GM18867 (cell line): ENCODE results near the gene BRF1.
"Not testable (repeated sequence)": the region's sequence is repeated elsewhere in the genome, so short reads cannot be mapped to it uniquely, and the experiment has no call there.

Source experiments
- ATAC-seq: cut with Tn5 transposase; IDR thresholded peaks from one replicate; pipeline ENCODE4 v1.9.1; 2021; ENCODE audit warnings: mild to moderate bottlenecking, moderate library complexity; ENCODE audit not compliant: unreplicated experiment

Gene BRF1

DNA sequence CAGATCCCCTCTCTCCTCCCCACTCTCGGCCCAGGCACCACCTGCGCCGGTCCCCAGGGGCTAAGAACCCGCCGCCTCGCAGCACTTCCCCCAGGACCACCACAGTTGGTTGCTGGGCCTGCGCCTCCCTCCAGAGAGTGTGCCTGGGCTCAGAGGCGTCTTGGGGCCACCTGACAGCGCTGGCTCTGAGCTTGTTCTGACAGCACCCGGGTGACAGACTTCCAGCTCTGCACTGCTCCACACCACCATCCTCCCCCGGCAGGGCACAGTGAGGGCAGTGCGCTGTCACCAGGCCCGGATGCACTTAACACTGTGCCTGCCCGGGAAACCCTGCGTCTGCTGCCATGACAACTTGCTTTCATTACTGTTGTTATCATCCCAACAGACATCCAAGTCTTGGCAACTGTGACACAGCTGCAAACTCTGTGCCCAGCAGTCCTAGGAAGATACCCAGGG is 6.6 kb downstream of the BRF1 start:
- no peak for ATAC-seq

- no peak for ATAC-seq
Measured at GRCh38 chr14:105292826-105293711, 7.7 kb downstream of the BRF1 start.

DNA sequence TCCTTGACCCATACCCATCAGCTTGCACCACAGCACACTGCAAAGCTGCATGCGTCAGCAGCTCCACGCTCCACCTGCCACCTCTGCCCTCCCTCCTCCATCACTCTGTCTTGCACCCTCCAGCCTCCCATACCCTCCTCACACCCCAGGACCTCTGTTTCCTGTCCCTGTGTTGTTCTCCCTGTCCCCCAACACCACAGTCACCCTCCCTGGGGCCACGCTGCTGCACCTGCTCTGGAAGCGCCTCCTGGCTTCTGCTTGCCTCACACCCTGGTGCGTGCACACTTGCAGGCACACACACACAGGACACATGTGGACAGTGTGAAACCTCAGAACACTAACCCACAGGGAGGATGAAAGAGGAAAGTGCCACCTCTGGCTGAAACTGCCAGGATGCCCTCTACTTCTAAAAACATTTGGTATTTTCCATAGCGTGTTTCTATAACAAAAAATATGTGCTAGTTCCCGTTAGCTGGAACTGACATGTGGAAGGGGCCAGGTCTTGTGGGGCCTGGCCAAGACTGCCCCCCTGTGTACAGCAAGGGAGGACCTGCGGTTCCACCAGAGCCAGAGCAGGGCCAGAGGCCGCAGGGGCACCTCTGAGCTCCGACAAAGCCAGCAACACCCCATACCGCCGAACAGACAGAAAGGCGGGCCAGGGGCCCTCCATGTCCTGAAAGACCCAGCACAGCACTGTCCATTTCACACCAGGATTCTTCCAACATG is 10.0 kb downstream of the BRF1 start:
- no peak for ATAC-seq

DNA sequence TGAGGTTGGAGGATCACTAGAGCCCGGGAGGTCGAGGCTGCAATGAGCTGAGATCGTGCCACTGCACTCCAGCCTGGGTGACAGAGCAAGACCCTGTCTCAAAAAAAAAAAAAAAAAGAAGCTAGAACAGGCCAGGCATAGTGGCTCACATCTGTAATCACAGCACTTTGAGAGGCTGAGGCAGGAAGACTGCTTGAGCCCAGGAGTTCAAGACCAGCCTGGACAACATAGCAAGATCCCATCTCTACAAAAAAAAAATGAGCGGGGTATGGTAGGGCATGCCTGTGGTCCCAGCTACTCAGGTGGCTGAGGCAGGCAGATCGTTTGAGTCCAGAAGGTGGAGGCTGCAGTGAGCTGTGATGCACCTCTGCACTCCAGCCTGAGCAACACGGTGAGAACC is 11.9 kb downstream of the BRF1 start:
- not testable (repeated sequence) for ATAC-seq

- no peak for ATAC-seq
Measured at GRCh38 chr14:105287249-105288102, 13.3 kb downstream of the BRF1 start.

GRCh38 chr14:105286759-105287144 is 14.0 kb downstream of the BRF1 start:
- no peak for ATAC-seq

- no peak for ATAC-seq
Measured at GRCh38 chr14:105285174-105285573, 15.6 kb downstream of the BRF1 start.

DNA sequence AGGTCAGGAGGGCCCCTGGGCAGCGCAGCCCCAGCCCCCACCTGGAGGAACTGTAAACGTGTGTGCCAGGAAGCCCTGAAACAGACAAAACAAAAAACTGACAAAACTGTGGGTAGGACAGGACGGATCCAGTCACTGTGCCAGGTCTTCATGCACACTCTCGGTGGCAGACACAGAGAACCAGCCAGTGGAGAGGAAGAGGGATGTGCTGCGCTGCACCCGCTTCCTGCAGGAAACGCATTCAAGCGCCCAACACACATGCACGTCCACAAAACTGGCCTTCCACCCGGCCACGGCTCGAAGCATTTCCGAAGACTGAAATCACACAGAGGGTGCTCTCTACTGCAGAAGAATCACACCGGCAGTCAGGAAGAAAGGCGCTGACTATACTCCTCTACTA is 16.9 kb downstream of the BRF1 start:
- ATAC-seq = no peak

GRCh38 chr14:105283028-105283427 is 17.8 kb downstream of the BRF1 start:
- ATAC-seq = no peak

- no peak for ATAC-seq
Measured at GRCh38 chr14:105282098-105282725, 18.6 kb downstream of the BRF1 start.

- no peak for ATAC-seq
Measured at GRCh38 chr14:105281371-105282097, 19.3 kb downstream of the BRF1 start.

- no peak for ATAC-seq
Measured at GRCh38 chr14:105280525-105280924, 20.3 kb downstream of the BRF1 start.

DNA sequence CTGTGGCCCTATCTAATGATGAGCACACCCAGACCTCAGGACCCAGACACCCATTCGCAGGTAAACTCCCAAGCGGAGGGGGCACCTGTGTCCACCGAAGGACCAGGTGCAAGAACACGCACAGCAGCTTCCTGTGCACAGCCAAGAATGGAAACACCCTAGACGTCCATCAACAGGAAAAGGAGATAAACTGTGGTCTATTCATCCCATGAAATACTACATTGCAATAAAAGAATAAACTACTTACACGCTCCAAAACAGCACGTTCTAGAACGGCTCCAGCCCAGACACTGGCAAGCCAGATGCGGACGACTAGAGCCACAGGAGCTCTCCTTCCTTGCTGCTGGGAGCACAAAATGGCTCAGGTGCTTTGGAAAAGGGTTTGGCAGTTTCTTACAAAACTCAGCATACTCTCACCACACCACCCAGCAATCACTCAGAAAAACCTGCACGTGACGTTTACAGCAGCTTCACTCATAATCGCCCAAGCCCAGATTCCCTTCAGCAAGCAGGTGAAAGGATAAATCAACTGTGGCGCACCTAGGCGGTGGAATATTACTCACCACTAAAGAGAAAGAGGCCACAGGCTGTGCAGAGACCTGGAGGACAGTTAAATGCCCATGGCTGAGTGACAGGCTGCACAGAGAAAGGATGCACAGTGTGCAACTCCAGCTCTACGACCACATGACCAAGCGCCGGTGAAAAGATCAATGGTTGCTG is 21.0 kb downstream of the BRF1 start:
- ATAC-seq = no peak

DNA sequence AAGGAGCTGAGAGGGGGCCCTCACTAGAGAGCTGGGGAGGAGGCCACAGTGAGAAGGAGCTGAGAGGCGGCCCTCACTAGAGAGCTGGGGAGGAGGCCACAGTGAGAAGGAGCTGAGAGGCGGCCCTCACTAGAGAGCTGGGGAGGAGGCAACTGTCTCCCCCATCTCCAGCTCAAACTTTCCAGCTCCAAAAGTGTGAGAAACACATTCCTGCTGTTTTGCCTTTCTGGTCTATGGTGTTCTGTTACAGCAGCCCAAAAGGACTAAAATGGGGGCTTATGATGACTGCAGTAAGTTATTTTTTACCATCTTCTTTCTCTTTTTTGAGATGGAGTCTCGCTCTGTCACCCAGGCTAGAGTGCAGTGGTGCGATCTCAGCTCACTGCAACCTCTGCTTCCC is 23.4 kb downstream of the BRF1 start:
- ATAC-seq = not testable (repeated sequence)

DNA sequence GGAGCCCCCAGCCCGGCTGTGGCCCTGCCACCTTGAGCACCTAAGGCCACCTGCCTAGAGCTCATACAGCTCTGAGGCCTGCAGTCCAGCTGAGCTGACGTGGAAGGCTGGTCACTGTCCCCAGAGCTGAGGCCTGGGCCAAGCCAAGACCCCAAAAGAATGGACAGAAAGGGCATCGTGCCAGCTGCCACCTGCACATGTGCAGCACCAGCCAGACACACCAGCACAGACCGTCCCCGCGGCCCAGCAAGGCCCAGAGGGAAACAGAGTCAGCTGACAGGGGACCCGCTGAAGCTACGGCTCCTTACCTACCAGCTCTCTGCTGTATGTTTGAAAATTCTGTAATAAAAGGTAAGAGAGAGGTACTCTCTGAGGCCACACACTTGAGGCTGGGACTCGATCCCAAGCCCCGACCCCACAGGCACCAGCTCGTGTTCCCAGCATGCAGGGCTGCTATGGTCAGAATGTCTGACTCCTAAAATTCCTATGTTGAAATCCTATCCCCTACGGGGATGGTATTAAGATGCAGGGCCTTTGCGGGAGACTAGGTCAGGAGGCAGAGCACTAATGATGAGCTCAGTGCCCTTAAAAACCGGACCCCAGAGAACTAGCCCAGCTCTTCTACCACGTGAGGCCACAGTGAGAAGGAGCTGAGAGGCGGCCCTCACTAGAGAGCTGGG is 25.4 kb downstream of the BRF1 start:
- no peak for ATAC-seq

DNA sequence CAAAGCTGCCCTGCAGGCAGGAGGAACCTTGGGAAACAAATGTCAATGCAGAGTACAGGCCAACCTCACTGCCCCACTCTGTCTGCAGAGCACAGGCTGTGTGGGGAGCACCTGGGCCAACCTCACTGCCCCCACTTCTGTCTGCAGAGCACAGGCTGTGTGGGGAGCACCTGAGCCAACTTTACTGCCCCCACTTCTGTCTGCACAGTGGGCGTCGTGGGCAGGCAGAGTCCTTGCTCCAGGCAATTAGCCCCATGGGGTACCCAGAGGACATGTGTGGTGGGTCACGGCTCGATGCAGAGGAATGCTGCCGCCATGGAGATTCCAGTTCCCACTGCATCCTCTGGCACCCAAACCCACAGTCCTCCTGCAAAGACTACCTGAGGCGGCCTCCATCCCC is 26.2 kb downstream of the BRF1 start:
- ATAC-seq = no peak

GRCh38 chr14:105273062-105273461 is 27.7 kb downstream of the BRF1 start:
- ATAC-seq = no peak

GRCh38 chr14:105272623-105273022 is 28.2 kb downstream of the BRF1 start:
- no peak for ATAC-seq
